ENCODE data around the gene VAMP5.
"Not testable (repeated sequence)": the region's sequence is repeated elsewhere in the genome, so short reads cannot be mapped to it uniquely, and the experiment has no call there.

The VAMP5 gene

GRCh38 chr2:85596026-85596333 is 11.7 kb downstream of the VAMP5 start:
- in situ Hi-C loops (cut with MboI; ENCODE audit: low pct_unique_long_range_greater_than_20kb, low sequenced_read_pairs): no loop called here
- DNase-seq: no peak

GRCh38 chr2:85596486-85597143 is 12.4 kb downstream of the VAMP5 start:
- DNase-seq: no peak
- in situ Hi-C loops (cut with MboI; ENCODE audit: low pct_unique_long_range_greater_than_20kb, low sequenced_read_pairs): no loop called here

- DNase-seq: no peak
- in situ Hi-C loops (cut with MboI; ENCODE audit: low pct_unique_long_range_greater_than_20kb, low sequenced_read_pairs): no loop called here
Observed at GRCh38 chr2:85597241-85597640, 13.0 kb downstream of the VAMP5 start.

- in situ Hi-C loops (cut with MboI; ENCODE audit: low pct_unique_long_range_greater_than_20kb, low sequenced_read_pairs): no loop called here
- DNase-seq: no peak
Observed at GRCh38 chr2:85598594-85599340, 14.5 kb downstream of the VAMP5 start.

- in situ Hi-C loops (cut with MboI; ENCODE audit: low pct_unique_long_range_greater_than_20kb, low sequenced_read_pairs): no loop called here
- no peak for DNase-seq
Observed at GRCh38 chr2:85599468-85600234, 15.4 kb downstream of the VAMP5 start.

- in situ Hi-C loops (cut with MboI; ENCODE audit: low pct_unique_long_range_greater_than_20kb, low sequenced_read_pairs): no loop called here
- no peak for DNase-seq
Observed at GRCh38 chr2:85600235-85600575, 16.0 kb downstream of the VAMP5 start.

GRCh38 chr2:85600951-85601770 is 16.9 kb downstream of the VAMP5 start:
- no peak for DNase-seq
- in situ Hi-C loops (cut with MboI; ENCODE audit: low pct_unique_long_range_greater_than_20kb, low sequenced_read_pairs): no loop called here

GRCh38 chr2:85601771-85602475 is 17.7 kb downstream of the VAMP5 start:
- in situ Hi-C loops (cut with MboI; ENCODE audit: low pct_unique_long_range_greater_than_20kb, low sequenced_read_pairs): no loop called here
- no peak for DNase-seq

- peak; percentile 93 for DNase-seq
- in situ Hi-C loops (cut with MboI; ENCODE audit: low pct_unique_long_range_greater_than_20kb, low sequenced_read_pairs): no loop called here
Observed at GRCh38 chr2:85602476-85603234, 18.4 kb downstream of the VAMP5 start, which contains the start of gene TMEM150A. TSS of gene TMEM150A (minus strand) at chr2:85602698. CDS start at chr2:85601948, 750 bp downstream.

GRCh38 chr2:85604133-85604444 is 19.9 kb downstream of the VAMP5 start:
- DNase-seq; in situ Hi-C loops (cut with MboI; ENCODE audit: low pct_unique_long_range_greater_than_20kb, low sequenced_read_pairs): not testable (repeated sequence)

GRCh38 chr2:85604568-85605339 is 20.5 kb downstream of the VAMP5 start:
- in situ Hi-C loops (cut with MboI; ENCODE audit: low pct_unique_long_range_greater_than_20kb, low sequenced_read_pairs): no loop called here
- no peak for DNase-seq

- DNase-seq: no peak
- in situ Hi-C loops (cut with MboI; ENCODE audit: low pct_unique_long_range_greater_than_20kb, low sequenced_read_pairs): no loop called here
Observed at GRCh38 chr2:85605406-85606115, 21.3 kb downstream of the VAMP5 start.

GRCh38 chr2:85606116-85606455 is 21.9 kb downstream of the VAMP5 start:
- no peak for DNase-seq
- in situ Hi-C loops (cut with MboI; ENCODE audit: low pct_unique_long_range_greater_than_20kb, low sequenced_read_pairs): no loop called here

- in situ Hi-C loops (cut with MboI; ENCODE audit: low pct_unique_long_range_greater_than_20kb, low sequenced_read_pairs): no loop called here
- DNase-seq: no peak
Observed at GRCh38 chr2:85607268-85608215, 23.3 kb downstream of the VAMP5 start.

- in situ Hi-C loops (cut with MboI; ENCODE audit: low pct_unique_long_range_greater_than_20kb, low sequenced_read_pairs): no loop called here
- DNase-seq: no peak
Observed at GRCh38 chr2:85611217-85611704, 27.0 kb downstream of the VAMP5 start.

Data from KBM-7 (cell line).